HUDEP-2 (cell line): ENCODE results near the gene GSK3B.
A peak's percentile ranks its signal among the peaks of the same experiment; 100 is the strongest.

Experiments used
- DNase-seq, 76 experiments: peaks; one replicate each; lab custom pipeline; 2025; ENCODE audit not compliant: unreplicated experiment in 76 of 76; lab: John Stamatoyannopoulos, UW

Gene GSK3B

DNA sequence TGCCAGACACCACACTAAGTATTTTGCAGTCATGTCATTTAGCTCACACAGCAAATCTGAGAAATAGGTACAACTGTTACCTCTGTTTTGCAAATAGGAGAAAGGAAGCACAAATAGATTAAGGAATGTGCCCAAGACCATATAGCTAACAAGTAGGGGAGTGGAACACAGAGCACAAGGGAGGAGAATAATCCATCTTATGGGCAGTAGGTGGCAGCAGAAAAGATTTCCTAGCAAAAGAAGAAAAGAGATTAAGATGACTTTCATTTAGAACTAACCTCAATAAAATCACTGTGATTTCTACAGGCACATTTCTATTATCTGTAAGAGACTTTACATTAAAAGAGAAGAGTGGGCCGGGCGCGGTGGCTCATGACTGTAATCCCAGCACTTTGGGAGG is 263.2 kb downstream of the GSK3B start:
- DNase-seq, result peak in 2 of 76 experiments; percentile 7

DNA sequence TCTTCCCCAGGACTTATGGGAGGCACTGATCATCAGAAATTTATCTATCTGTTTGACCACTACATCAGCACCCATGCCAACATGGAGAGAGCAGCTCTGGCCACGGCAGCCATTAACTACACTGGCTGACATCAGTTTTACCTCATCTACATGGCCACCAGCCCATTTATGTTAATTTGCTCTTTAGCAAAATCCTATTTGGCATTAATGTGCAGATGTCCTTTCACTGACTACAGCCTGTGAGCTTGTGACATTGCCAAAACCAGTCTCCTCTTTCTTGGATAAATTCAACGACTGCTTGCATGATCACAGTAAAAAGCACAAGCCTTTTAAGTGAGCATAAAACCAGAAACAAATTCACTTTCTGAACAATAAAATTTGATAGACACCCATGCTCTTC is 264.8 kb downstream of the GSK3B start:
- no peak for DNase-seq

DNA sequence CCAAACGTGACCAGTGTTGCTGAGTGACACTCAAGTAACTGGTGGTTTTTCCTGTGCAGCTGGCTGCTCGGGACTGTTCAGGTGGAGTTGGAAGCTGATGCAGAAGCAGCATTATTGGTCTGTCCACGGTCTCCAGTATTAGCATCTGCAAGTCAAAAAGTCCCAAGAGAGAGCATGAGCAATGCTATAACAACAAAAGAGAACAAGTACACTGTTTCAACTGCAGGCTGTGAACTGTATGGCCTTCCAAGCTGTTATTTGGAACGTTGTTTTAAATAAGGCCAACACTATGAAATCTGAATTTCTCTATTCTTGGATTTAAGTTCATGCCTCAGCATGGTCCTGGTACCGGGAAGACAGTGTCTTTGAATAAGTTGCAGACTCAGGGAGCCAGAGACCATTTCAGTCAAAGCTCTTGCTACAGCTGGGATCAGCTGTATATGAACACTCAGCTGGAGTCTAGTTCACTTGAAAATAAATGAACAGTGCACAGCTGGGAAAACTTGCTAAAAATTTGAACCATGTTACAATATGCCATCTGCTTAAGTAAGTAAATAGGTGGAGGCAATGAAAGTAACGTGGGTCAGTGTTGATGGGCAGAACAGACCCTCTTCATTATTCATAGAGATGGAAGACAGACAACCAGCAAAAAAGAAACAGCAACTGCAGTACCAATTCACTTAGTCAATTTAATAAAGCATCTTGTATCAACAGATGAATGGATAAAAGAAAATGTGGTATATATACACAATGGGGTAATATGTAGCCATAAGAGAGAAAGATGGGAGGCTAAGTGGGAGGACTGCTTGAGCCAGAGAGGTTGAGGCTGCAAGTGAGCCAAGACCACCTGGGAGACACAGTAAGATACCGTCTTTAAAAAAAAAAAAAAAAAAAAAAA is 267.3 kb downstream of the GSK3B start:
- DNase-seq, result no peak

DNA sequence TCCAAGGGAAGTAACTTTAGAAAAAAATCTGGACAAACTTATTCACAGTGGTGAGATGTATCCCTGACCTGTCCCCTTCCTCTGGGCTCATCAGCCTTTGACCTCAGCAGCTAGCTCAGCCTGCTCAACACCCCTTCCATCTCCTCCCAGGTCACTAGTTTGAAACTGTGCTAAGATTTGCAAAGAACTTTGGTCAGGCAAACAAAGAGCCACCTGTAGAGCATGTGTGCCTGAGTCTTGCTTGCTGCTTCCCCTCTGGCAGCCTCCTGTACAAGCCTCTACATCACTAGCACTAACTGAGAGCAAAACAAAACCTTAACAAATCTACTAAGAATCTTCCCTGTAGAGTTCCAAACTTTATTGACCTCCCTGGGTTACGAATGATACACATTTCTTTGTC is 268.4 kb downstream of the GSK3B start:
- DNase-seq, result no peak

GRCh38 chr3:119819806-119820205 is 274.4 kb downstream of the GSK3B start:
- DNase-seq, result no peak

DNA sequence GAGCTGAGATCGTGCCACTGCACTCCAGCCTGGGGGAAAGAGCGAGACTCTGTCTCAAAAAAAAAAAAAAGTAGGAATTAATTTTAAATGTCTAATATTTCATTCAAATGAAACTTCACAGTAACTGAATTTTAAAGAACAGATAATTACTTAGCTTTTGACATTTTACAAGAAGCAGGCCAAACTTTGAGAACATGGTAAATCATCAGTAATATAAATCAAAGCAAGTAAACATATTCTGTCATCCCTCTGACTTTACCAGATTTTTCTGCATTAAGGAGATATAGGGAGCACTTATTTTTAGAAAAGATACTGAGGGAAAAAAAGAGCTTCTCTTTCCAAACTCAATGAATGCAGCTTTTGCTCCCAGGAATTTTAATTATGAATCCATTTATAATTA is 275.3 kb downstream of the GSK3B start:
- DNase-seq, result no peak

DNA sequence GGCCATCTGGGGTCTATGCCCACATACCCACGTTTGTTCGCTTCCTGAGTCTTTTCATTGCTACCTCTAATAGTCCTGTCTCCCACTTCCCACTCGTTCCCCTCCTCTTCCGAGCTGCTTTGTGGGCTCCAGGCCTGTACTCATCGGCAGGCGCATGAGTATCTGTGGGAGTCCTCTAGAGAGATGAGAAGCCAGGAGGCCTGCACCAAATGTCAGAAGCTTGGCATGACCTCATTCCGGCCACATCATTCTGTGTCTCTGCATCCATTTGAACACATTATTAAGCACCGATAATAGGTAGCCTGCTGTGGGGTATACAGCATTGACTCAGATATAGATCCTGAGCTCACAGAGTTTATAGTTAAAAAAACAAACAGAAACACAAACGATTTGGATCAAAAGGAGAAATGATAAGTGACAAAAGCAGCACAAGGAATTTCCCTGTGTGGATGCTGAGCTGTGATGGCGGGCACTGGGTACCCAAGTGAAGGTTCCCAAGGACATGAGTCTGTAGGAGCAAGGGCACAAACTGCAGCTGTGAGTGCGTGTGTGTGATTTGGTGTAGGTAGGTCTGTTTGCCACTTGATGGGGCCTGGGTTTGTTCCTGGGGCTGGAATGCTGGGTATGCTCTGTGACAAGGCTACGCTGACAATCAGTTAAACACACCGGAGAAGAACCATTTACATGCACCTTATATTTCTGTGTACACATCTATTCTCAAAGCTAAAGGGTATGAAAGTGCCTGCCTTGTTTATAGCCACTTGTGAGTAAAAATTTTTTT is 276.5 kb downstream of the GSK3B start:
- DNase-seq, result no peak

- DNase-seq, result no peak
These were observed 277.2 kb downstream of the GSK3B start for GRCh38 chr3:119817071-119817470.

- no peak for DNase-seq
These were observed 278.5 kb downstream of the GSK3B start for GRCh38 chr3:119815716-119816115.

- no peak for DNase-seq
These were observed 281.7 kb downstream of the GSK3B start for GRCh38 chr3:119812491-119813058.

DNA sequence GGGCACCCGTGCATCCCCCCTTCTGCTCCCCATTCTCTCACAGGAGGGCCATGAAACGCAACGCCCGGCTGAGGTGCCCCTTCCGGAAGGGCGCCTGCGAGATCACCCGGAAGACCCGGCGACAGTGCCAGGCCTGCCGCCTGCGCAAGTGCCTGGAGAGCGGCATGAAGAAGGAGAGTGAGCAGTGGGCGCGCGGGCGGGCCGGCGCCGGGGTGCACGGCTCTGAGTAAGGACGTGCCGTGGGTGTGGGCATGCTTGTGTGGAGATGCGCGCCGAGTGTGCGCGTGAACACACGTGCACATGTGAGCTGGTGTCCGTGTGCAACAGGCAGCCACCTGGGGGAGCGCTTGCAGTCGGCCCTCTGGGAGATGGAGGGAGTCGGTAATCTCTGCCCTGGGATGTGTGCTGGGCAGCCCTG is 284.2 kb downstream of the GSK3B start:
- DNase-seq, result peak in 35 of 76 experiments; percentile 2 to 50 (median 25)

DNA sequence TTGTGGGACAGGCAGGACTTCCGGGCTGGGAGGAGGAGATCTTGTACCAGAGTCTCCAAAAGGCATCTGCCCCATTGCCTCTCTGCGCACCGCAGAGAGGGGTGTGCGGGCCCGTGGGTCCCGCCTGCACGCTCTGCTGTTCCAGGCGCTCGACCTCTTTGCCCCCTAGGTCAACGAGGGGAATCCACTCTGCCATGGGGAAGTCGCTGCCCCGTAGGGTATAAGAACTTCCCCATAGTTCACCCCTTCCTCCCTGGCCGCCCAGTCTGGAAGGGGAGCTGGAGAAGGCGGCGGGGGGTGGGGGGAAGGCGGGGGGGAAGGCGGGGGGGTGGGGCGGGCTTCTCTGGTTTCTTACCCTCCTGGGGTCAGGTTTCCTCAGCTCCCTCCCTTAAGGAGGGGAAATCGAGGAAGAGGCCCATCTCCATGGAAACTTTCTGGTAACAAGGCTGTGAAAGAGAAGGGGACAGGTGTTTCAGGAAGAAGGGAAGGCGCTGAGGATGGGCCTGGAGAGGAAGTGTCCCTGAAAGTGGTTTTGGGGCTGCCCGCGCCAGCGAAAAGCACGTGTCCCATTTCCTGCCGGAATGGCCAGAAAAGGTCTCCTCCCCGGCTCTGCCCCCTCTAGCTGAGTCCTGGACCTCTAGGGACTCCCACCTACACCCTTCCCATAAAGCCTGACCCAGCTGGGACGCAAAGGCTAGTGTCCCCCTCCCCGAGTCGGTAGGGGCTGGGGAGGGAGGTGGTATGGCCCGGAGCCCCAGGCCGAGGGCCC is 284.8 kb downstream of the GSK3B start:
- no peak for DNase-seq

DNA sequence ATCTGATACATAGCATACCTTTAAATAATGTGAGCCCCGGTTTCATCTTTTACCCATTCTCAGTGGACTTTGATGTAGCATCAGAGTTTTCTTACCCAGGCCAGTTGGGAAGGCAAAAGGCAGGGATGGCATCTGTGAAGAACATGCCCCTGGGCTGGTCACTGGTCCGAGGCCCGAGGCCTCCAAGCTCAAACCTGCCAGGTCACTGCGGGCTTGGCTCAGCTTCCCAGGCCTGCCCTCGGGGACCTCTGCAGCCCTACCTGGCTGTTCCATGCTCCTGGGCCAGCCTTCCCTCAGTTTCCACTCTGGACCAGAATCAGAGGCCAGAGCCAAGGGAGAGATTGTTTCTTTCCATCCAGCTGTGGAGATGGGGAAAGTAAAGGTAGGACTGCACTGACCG is 285.4 kb downstream of the GSK3B start:
- DNase-seq, result no peak

GRCh38 chr3:119808244-119808643 is 286.0 kb downstream of the GSK3B start:
- DNase-seq, result no peak

- DNase-seq, result no peak
These were observed 293.4 kb downstream of the GSK3B start for GRCh38 chr3:119800844-119801243.

DNA sequence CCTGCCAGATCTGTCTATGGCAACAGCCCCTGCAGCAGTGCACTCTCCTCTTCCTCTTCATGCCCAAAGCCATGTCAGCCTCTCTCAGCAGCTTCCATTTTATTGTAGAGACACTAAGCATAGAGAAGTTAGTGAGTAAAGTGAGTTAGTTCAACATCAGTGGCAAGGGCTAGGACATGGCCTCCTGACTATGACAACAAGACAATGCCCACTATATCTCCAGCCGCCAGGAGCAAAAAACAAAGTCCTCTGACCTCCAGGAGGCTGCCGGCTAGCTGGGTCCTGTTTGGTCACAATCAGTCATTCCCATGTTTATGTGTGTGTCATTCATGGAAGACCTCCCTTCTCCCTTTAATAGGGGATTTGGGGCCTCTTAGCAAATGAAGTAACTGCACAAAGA is 297.5 kb downstream of the GSK3B start:
- DNase-seq, result no peak

DNA sequence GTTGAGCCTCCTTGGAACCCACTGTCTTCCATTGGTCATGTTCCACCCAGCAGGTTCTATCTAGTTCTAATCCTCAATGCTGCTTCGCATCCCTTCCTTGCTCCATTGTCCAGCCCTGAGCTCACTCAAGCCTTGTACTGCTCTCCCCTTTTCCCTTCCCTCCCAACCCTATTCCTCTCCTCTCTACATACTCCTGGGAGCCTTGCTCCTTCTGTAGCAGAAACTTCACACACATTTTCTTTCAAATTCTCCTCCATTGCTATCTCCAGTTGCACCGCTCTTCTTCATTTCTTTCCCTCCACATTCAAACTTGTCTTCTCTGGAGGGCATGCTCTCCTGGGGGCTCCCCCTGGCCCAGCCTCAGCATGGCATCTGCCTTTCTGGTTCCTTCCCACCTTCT is 297.9 kb downstream of the GSK3B start:
- DNase-seq, result no peak

DNA sequence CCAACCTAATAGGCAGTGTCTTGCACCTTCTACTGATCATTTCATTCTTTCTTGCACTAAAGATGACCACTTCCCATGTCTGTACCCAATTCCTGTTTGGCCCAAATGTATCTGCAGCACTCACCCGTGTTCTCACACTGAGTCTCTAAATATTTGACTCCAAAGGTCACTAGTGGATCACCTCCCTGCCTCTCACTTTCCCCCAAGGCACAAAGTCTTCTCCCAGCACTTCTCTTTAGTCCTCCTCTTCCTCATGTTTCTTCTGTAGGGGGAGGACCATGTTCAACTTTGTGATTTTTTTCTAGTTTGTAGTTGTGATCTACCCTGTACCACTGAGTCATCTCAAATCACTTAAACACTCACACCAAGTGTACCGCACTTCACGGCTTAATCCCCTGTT is 298.4 kb downstream of the GSK3B start:
- DNase-seq, result no peak

- peak in 73 of 76 experiments; percentile 9 to 84 (median 66) for DNase-seq
These were observed 299.2 kb downstream of the GSK3B start for GRCh38 chr3:119794971-119795612.

DNA sequence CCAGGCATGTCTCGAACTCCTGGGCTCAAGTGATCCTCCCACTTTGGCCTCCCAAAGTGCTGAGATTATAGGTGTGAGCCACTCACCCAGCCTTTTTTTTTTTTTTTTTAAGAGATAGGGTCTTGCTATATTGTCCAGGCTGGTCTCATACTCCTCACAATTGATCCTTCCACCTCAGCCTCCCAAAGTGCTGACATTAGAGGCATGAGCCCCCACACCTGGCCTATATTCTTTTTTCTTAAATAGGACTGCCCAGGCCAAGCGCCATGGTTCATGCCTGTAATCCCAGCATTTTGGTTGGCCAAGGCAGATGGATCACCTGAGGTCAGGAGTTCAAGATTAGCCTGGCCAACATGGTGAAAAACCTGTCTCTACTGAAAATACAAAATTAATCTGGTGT is 299.8 kb downstream of the GSK3B start:
- no peak for DNase-seq
